Activated naive CD4-positive, alpha-beta T cell treated with Interleukin-2 at 50 U/mL for 16 hours (primary cell): Measurements from ENCODE around the gene DHX32.

ENCODE experiments used
- DNase-seq: peaks from one replicate; pipeline ENCODE4 v3.0.0-alpha.2; 2020

Gene DHX32

GRCh38 chr10:125801574-125801973 lies 79.5 kb downstream of the DHX32 start:
- no peak for DNase-seq

- no peak for DNase-seq
These were observed 81.5 kb downstream of the DHX32 start for GRCh38 chr10:125799451-125800182.

- no peak for DNase-seq
These were observed 83.0 kb downstream of the DHX32 start for GRCh38 chr10:125797994-125798662.

GRCh38 chr10:125797424-125797823 lies 83.7 kb downstream of the DHX32 start:
- DNase-seq: no peak

- no peak for DNase-seq
These were observed 85.4 kb downstream of the DHX32 start for GRCh38 chr10:125795637-125796190.

GRCh38 chr10:125795128-125795527 lies 86.0 kb downstream of the DHX32 start:
- DNase-seq: no peak

- no peak for DNase-seq
These were observed 88.5 kb downstream of the DHX32 start for GRCh38 chr10:125792342-125793300.

GRCh38 chr10:125788156-125789034 lies 92.7 kb downstream of the DHX32 start:
- no peak for DNase-seq
